ENCODE data around the gene TMPRSS7.

The TMPRSS7 gene

GRCh38 chr3:112034436-112034835, at the start of gene TMPRSS7:
TSS of gene TMPRSS7 (plus strand) at chr3:112034736. CDS start at chr3:112034846, 110 bp downstream.
- DNase-seq (ENCODE audit: low spot score) (no peak), FAIRE-seq (no peak)

DNA sequence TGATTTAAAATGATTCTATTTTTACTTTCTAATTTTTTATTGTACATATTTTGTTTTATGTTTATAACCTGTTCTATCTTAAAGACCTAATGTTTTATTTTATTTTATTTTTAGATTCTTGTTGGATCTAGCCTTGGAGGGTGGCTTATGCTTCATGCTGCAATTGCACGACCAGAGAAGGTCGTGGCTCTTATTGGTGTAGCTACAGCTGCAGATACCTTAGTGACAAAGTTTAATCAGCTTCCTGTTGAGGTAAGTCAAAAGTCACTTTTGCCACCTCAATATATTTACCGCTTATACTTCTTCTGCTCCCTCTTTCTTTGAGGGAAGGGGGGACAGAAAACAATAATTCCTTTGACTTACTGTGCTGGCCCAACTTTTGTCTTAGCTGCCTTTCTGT, 47.7 kb upstream of the TMPRSS7 start:
- FAIRE-seq (no peak), DNase-seq (ENCODE audit: low spot score) (no peak)

DNA sequence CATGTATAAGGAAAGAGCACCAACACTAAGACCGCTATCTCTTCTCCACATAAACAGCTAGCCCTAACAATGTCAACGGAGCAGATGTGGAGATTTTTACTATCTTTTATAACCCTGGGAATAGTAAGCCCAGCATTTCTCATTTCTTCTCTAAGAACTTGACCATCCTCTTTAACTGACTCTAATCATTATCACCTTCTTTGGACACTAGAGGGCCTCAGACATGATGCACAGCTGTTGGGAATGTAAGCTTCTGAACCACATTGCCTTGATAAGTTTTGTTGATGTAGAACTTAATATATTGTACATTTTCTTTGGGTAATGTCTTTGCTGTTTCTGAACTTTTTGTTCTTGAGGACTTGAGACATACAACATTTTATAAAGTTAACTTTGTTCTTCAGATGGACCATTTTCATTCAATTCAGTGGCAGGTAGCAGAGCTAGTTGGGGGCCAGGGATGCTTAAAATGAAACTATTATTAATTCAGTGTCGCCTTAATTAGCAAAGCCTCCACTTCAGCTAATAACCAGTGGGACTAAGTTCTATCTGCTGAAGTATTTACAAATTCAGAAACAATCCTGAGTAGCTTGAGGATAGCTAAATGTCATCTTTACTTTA, 45.4 kb upstream of the TMPRSS7 start:
- peak; percentile 54 for DNase-seq (ENCODE audit: low spot score)
- peak; percentile 89 for FAIRE-seq

GRCh38 chr3:111993038-111993437, 41.5 kb upstream of the TMPRSS7 start:
- FAIRE-seq (no peak), DNase-seq (ENCODE audit: low spot score) (no peak)

DNA sequence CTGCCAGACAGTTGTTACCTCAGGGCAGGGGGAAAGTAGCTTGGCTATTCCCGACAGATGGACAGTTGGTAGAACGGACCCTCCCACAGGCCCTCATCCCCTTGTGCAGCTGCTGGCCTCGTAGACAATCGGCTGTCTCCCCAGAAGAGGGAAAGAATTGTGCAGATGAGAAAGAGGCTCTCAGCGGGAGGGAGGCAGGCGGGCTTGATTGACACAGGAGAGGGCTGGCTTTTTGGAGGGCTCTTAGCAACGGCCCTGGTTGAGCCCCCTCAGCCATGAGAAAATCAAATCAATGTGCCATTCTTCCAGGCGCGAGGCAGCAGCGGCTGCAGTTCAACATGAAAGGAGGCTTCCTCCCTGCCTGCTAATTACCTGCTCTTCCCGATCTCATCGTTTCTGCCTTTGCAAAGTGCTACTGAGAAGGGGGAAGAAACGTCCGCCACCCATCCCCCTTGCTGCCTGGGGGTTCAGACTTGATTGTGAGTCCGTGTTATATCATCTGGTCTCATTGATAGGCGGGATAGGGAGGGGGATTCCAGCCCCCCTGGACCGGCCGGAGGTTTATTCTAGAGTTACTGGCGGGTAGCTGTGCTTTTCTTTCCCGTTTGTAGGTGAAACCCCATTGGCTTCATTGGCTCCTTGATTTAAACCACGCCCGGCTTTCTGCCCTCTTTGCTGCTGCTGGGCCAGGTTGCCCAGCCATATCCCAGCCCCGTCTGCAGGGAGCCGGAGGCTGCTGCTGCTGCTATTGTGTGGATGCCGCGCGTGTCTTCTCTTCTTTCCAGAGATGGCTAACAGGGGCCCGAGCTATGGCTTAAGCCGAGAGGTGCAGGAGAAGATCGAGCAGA, 35.7 kb upstream of the TMPRSS7 start, which contains the start of gene TAGLN3:
TSS of gene TAGLN3 (plus strand) at position 287 of the 848 bp plus-strand sequence. CDS start at position 788, 501 bp downstream.
- FAIRE-seq (no peak), DNase-seq (ENCODE audit: low spot score) (no peak)

DNA sequence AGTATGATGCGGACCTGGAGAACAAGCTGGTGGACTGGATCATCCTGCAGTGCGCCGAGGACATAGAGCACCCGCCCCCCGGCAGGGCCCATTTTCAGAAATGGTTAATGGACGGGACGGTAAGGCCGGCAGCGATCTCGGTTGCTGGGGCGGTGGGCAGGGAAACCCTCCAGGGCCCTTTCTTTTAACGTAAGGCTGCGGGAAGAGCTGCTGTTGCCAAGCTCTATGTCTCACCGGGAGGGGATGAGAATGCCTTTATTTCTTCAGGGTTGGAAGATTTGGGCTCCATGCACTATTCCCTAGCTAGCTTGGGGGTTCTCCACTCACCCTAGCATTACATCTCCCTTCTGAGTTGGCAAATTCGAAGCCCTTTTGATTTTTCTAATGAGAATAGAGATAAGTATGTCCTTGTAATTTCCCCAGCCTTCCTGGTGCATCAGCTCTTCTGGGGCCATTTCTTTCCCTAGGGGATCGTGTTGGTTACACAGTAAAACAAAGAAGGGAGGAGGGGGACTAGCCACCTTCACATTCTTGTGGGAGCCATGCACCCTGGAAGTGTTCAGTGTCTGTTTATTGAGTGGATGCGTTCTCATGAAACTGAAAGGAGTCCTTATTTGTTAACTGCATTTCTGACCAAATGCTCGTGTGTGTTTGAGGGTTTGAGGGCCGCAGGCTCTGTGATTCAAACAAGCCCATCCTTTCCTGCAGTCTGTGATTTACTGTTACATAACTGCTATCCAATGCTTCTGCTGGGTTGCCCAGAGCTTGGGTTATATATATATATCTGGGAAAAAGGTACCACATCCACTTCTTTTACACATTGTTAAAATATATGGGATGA, 34.8 kb upstream of the TMPRSS7 start:
- DNase-seq (ENCODE audit: low spot score) (no peak), FAIRE-seq (no peak)

DNA sequence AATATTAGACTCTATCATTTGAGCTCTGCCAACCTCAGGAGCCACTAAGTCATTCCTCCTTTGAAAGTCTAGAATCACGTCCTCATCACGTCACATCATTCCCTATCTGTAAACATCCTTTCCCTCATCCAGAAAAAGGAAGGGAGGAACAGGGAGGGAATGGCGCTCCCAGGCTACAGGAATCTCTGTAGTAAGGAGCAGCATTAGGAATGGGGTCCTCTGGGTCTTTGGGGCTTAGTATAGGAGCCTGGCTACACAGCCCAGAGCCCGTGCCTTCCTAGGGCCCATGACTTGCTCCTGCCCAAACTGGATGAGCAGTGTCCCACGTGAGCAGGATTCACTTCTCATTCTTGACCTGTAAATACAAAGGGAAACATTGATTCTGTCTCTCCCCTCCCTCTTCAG, 34.2 kb upstream of the TMPRSS7 start:
- FAIRE-seq (no peak), DNase-seq (ENCODE audit: low spot score) (no peak)

DNA sequence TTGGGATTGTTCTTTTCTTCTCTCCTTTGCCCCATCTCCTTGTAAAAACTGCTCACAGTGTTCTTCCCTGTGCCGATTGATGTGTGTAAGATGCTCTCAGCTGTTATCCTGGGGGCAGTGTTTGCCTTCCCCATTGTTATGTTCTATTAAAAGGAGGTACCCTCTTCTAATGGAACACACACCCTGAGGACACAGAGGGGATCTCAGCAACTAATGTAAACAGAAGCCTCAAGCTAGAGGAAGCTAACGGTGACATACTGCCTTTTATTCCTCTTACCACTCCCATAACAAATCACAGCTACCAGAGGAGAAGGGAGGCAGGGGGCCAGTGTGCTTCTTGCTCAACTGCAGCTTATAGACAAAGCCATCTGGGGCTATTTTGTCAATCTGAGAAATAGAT, 33.6 kb upstream of the TMPRSS7 start:
- FAIRE-seq, result no peak
- no peak for DNase-seq (ENCODE audit: low spot score)

GRCh38 chr3:112001526-112001925, 33.0 kb upstream of the TMPRSS7 start:
- DNase-seq (ENCODE audit: low spot score), result no peak
- FAIRE-seq, result no peak

GRCh38 chr3:112002096-112002971, 32.2 kb upstream of the TMPRSS7 start:
- DNase-seq (ENCODE audit: low spot score), result peak; percentile 96
- FAIRE-seq, result peak; percentile 89

DNA sequence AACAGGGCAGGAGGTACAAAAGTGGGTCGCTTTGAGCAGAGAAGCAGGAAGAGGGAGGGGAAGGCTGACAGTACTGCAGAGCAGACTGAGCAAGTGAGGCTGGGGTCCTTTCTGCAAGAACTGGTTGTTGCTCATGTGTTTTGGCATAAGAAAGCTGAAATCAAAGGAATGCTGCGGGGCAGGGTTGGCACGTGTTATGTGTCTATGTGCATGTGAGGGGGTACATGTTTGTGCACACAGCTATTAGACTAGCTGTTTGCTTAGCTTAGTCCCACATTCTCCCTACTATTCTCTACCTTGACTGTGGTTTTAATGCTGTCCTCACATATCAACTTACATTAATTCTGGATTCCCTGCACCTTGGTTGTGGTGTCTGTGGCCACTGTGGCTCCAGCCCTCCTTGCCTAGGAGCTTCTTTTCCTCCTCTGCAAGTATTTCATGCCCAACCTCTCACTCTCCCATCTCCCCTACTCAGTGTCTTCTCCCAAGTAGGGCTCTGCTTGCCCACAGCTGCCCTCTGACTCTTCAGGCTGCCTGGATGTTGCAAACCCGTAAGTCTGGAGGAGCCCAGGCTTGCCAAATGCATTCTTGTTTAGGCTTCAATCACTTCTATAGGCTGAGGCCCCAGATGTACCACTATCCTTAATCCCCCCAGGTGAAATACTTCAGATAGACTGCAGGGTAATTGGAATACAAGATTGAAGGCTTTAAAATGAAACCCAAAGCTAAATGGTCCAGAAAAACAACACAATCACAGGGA, 31.0 kb upstream of the TMPRSS7 start:
- no peak for DNase-seq (ENCODE audit: low spot score)
- no peak for FAIRE-seq

DNA sequence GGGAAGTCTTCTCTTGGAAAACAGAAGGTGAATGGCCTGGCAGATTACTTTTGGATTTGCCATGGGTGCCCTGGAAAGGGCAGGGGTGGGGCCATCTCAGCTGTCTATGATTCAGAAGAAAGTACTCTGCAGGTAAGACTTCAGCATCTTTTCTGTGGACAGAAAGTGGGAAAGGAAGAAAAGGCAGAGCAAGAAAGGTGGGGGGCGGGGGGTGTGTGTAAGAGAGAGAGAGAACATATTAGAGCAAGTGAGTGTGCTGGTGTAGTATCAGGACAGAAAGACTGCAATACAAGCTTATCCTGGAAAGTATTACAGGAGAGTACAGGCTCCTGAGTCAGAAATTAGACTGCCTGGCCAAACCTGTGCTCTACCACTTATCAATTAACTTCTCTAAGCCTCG, 30.3 kb upstream of the TMPRSS7 start:
- no peak for FAIRE-seq
- DNase-seq (ENCODE audit: low spot score), result no peak

DNA sequence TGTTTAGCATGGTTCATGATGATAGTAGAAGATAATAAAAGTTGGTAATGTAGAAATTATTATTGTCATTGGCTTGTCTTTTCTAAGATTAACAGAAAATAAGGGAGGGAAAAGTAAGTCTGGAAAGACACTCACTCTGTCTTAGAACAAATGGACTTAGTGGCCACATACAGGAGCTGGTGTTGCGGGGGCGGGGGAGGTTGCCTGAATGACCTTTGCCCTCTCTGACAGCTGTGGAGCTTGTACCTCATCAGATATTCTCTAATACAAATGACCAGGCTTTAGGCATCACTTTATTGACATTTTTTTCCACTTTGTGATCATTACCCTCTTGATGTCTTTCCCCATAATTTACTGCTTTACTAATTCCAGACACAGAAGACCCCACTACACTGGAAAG, 29.9 kb upstream of the TMPRSS7 start:
- no peak for DNase-seq (ENCODE audit: low spot score)
- FAIRE-seq, result no peak

DNA sequence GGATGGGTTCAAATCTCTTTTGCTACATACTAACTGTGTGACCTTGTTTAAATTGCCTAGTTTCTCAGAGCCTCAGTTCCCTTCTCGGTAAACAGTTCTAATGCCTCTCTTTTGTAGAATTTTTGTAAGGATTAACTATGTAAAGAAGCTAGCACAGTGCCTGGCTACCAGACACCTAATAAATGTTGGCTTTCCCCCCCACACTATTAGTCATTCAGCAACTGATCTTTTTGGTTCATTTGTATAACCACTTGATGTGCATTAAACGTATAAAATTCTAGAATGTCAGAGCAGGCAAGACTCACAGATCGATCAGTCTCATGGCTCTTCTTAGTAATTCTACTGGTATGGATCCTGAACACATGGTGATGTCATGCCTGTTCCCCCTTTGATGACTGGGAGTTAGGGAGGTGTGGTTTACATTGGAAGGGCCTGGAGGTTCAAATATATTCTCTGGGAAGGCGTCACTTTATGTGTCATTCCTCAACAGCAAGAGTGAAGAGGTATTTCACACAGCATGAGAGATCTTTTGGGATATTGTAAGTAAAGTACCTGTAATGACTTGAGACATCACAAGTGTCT, 29.4 kb upstream of the TMPRSS7 start:
- DNase-seq (ENCODE audit: low spot score) (peak; percentile 13), FAIRE-seq (no peak)

GRCh38 chr3:112007633-112008032, 26.9 kb upstream of the TMPRSS7 start:
- DNase-seq (ENCODE audit: low spot score) (no peak), FAIRE-seq (no peak)

DNA sequence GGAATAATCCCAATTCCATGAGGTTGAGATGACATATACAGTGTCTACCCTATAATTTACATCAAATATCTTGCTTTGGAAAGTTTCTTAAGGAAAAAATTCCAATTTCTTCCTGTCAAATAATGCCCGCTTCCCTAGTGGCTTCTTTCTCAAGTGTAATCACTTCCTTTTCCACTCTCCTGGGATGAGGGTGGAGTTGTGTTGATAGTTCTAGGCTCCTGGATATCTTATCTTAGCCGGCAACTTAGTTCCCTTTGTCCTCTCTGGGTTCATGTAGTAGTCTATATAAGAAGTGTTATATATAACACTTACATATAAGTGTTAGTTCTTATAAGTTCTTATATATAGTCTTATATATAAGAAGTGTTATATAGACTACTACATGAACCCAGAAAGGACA, 24.9 kb upstream of the TMPRSS7 start:
- FAIRE-seq (no peak), DNase-seq (ENCODE audit: low spot score) (no peak)

- DNase-seq (ENCODE audit: low spot score) (no peak), FAIRE-seq (no peak)
These were observed 23.9 kb upstream of the TMPRSS7 start for GRCh38 chr3:112010636-112011035.

DNA sequence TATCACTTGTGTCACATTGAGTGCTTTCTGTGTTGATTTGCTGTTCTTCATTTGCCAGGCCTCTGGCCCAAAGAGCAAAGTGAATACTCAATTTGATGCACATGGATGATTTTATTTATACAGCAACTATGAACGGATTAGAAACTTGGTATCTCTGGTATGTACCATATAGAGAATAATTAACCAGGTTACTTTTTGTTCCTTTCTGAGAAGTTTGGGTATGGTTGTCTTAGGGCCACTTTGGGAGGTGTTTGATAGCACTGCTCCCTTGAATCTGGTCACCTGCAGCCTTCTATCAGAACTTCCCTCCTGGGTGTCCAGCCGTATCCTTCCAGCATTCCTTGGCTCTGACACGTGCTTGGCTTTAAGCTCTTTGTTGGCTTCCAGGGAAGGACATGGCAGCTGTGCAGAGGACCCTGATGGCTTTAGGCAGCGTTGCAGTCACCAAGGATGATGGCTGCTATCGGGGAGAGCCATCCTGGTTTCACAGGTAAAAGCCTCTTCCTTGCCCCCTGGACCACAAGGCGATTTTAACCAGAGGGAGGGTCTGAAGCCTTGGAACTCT, 23.1 kb upstream of the TMPRSS7 start:
- FAIRE-seq (peak; percentile 83), DNase-seq (ENCODE audit: low spot score) (peak; percentile 76)

- FAIRE-seq (no peak), DNase-seq (ENCODE audit: low spot score) (no peak)
These were observed 22.1 kb upstream of the TMPRSS7 start for GRCh38 chr3:112012205-112012992.

All from RCC 7860 (cell line).